PC-9 (cell line): ENCODE measurements around the gene SUPT5H.

ENCODE experiments used
- EZH2 ChIP-seq: fragments of 200-600 bp; sonication (generic); IDR thresholded peaks from 2 replicates; pipeline ENCODE4 v1.8.0; 2017; ENCODE audit warnings: antibody characterized with exemption, low read depth
- TF ChIP-seq, protein P1 (sequence below): fragments of 200-600 bp; sonication (generic); conservative IDR thresholded peaks from 2 replicates; pipeline ENCODE4 v1.6.1; 2017; ENCODE audit warnings: mixed run types, antibody characterized with exemption, mild to moderate bottlenecking, moderate library complexity

- TF ChIP-seq, protein P1, sequence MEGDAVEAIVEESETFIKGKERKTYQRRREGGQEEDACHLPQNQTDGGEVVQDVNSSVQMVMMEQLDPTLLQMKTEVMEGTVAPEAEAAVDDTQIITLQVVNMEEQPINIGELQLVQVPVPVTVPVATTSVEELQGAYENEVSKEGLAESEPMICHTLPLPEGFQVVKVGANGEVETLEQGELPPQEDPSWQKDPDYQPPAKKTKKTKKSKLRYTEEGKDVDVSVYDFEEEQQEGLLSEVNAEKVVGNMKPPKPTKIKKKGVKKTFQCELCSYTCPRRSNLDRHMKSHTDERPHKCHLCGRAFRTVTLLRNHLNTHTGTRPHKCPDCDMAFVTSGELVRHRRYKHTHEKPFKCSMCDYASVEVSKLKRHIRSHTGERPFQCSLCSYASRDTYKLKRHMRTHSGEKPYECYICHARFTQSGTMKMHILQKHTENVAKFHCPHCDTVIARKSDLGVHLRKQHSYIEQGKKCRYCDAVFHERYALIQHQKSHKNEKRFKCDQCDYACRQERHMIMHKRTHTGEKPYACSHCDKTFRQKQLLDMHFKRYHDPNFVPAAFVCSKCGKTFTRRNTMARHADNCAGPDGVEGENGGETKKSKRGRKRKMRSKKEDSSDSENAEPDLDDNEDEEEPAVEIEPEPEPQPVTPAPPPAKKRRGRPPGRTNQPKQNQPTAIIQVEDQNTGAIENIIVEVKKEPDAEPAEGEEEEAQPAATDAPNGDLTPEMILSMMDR = no peak
- TF ChIP-seq EZH2 = no peak
Observed at GRCh38 chr19:39403331-39404312, 41.8 kb upstream of the SUPT5H start.
